ENCODE measurements around the gene MCM3AP.

DNA sequence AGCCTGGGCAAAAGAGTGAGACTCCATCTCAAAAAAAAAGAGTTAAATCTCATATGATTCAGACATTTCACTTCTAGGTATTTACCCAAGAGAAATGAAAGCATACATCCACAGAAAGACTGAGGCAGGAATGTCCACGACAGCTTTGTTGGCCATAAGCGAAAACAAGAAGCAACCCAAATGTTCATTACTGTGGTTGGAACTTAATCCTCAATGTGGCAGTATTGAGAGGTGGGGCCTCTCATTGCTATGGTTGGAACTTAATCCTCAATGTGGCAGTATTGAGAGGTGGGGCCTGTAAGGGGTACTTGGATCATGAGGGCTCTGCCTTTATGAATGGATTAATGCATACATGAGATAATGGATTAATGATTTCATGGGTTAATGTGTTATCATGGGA, 23.0 kb upstream of the MCM3AP start:
- TF ChIP-seq, protein P1, sequence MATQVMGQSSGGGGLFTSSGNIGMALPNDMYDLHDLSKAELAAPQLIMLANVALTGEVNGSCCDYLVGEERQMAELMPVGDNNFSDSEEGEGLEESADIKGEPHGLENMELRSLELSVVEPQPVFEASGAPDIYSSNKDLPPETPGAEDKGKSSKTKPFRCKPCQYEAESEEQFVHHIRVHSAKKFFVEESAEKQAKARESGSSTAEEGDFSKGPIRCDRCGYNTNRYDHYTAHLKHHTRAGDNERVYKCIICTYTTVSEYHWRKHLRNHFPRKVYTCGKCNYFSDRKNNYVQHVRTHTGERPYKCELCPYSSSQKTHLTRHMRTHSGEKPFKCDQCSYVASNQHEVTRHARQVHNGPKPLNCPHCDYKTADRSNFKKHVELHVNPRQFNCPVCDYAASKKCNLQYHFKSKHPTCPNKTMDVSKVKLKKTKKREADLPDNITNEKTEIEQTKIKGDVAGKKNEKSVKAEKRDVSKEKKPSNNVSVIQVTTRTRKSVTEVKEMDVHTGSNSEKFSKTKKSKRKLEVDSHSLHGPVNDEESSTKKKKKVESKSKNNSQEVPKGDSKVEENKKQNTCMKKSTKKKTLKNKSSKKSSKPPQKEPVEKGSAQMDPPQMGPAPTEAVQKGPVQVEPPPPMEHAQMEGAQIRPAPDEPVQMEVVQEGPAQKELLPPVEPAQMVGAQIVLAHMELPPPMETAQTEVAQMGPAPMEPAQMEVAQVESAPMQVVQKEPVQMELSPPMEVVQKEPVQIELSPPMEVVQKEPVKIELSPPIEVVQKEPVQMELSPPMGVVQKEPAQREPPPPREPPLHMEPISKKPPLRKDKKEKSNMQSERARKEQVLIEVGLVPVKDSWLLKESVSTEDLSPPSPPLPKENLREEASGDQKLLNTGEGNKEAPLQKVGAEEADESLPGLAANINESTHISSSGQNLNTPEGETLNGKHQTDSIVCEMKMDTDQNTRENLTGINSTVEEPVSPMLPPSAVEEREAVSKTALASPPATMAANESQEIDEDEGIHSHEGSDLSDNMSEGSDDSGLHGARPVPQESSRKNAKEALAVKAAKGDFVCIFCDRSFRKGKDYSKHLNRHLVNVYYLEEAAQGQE (IDR thresholded peaks at IDR 0.05; ENCODE audit: low read depth) = no peak
- TF ChIP-seq TAF1 (IDR thresholded peaks at IDR 0.05; ENCODE audit: low read depth) = no peak
- TF ChIP-seq, protein P2, sequence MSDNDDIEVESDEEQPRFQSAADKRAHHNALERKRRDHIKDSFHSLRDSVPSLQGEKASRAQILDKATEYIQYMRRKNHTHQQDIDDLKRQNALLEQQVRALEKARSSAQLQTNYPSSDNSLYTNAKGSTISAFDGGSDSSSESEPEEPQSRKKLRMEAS (IDR thresholded peaks at IDR 0.05) = no peak
- TF ChIP-seq CEBPB (IDR thresholded peaks at IDR 0.05) = no peak
- TF ChIP-seq TCF12 (IDR thresholded peaks at IDR 0.05; ENCODE audit: low read depth) = no peak
- no peak for TF ChIP-seq FOXM1 (IDR thresholded peaks at IDR 0.05; ENCODE audit: borderline replicate concordance, low read depth)
- no peak for TF ChIP-seq TEAD4 (IDR thresholded peaks at IDR 0.05)
- no peak for TF ChIP-seq EP300 (IDR thresholded peaks at IDR 0.05; ENCODE audit: borderline replicate concordance)

Measured in Ishikawa (cell line).